VCaP (cell line): Measurements from ENCODE around the gene SEPTIN12.

Experiments
- H3K27ac ChIP-seq: fragments of 450-650 bp; 2 replicates; pipeline ENCODE4 v1.5.1; 2017
- CTCF ChIP-seq: fragments of 450-650 bp; conservative IDR thresholded peaks from 2 replicates; pipeline ENCODE4 v1.5.1; 2017; ENCODE audit warnings: mild to moderate bottlenecking, moderate library complexity

The SEPTIN12 gene

GRCh38 chr16:4749700-4750257, 38.4 kb downstream of the SEPTIN12 start:
- no peak for TF ChIP-seq CTCF
- H3K27ac ChIP-seq = no peak overlapping the region

GRCh38 chr16:4748682-4749411, 39.3 kb downstream of the SEPTIN12 start:
- no peak overlapping the region for H3K27ac ChIP-seq
- no peak for TF ChIP-seq CTCF

GRCh38 chr16:4747906-4748681, 40.1 kb downstream of the SEPTIN12 start:
- no peak overlapping the region for H3K27ac ChIP-seq
- TF ChIP-seq CTCF = no peak

- no peak overlapping the region for H3K27ac ChIP-seq
- no peak for TF ChIP-seq CTCF
Observed at GRCh38 chr16:4746991-4747574, 41.1 kb downstream of the SEPTIN12 start.

- no peak overlapping the region for H3K27ac ChIP-seq
Observed at GRCh38 chr16:4746215-4746614, 41.9 kb downstream of the SEPTIN12 start.

GRCh38 chr16:4745274-4745569, 42.9 kb downstream of the SEPTIN12 start:
- no peak overlapping the region for H3K27ac ChIP-seq

More at GRCh38 chr16:4746215-4746614, 41.9 kb downstream of the SEPTIN12 start:
- no peak for TF ChIP-seq CTCF

More at GRCh38 chr16:4745274-4745569, 42.9 kb downstream of the SEPTIN12 start:
- TF ChIP-seq CTCF = no peak
